ENCODE results near the gene WDR45B. TPM values are rescaled to one million over a fixed set of nuclear protein-coding genes. Genes with fewer than 3 reads are reported as not detected.
A peak's percentile ranks its signal among the peaks of the same experiment; 100 is the strongest.

Gene WDR45B
- total RNA-seq, 1 experiment from 2014 or later, result 110 TPM

DNA sequence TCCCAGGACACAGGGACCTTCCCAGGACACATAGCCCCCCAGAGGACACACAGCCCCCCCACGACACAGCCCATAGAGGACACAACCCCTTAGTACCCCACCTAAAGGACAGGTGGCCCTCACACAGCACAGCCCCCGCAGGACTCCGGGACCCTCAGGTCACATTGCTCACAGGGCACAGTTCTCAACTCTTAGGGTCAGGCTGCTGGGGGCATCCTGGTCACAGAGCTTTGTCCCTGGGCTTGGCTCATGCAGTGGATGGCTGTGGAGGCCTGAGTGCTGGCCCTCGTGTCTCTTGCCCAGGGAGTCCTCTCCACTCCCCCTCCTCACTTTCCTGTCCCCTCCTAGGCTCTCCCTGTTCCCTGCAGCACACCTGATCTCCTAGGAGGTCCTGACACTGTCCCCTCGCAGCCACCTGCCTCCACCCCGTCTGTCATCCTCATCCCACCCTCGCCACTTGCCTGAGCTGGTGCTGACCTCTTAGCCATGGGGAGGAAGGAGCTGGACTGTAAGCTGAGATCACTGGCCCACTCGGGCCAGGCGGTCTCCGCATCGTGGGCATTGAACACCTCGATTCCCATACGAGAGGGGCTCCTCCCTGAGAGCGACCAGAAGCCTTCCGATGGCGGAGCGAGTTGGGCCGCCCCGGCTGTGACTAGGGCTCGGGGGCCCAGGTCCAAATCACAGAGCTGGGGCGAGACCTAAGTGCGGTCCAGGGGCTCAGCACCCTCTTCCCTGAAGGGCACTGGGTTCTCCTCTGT lies 1.4 kb upstream of the WDR45B start:
- no CpG with 5 or more reads among the region's 22 CpGs for WGBS (ENCODE audit: extremely low coverage, insufficient read length, low lambda C conversion rate)
- H3K27me3 Mint-ChIP-seq (ENCODE audit: low read depth), result peaks cover 8% of the 10 kb centered on the region
- Histone ChIP-seq H3K27me3 (ENCODE audit: insufficient read depth, low read length) (no peaks in the 10 kb centered on the region), H2AK5ac (ENCODE audit: insufficient read length, low read length) (no peak overlapping the region), H3K23me2 (ENCODE audit: insufficient read length, low read depth, low read length, poor library complexity, severe bottlenecking) (peaks cover 8% of the 10 kb centered on the region), H3K14ac (ENCODE audit: insufficient read depth, low read length) (no peak overlapping the region; the same call in 1 of the 2 replicates), H4K5ac (ENCODE audit: insufficient read length, low read depth, low read length) (no peak overlapping the region), H3K4ac (ENCODE audit: low read depth, low read length) (no peak overlapping the region), H2BK5ac (ENCODE audit: insufficient read length, low read length) (no peak overlapping the region), H3K4me2 (ENCODE audit: insufficient read depth, insufficient read length, low read length) (no peak overlapping the region), H3K18ac (ENCODE audit: insufficient read length, low read depth, low read length) (no peak overlapping the region), H2BK20ac (ENCODE audit: low read depth, low read length, poor library complexity, severe bottlenecking) (no peak overlapping the region), H3K27ac (ENCODE audit: insufficient read length, low read depth, low read length) (no peak overlapping the region), H4K20me1 (ENCODE audit: control insufficient read depth, insufficient read depth, insufficient read length) (no peaks in the 10 kb centered on the region), H3K79me1 (ENCODE audit: insufficient read depth, low read depth, low read length, poor library complexity, severe bottlenecking) (peaks cover 4% of the 10 kb centered on the region), H2BK12ac (ENCODE audit: insufficient read length, low read depth, low read length) (no peak overlapping the region), H3K23ac (ENCODE audit: insufficient read length, low read depth, low read length) (no peak overlapping the region), H4K8ac (replicated peaks; ENCODE audit: insufficient read length, low read depth, low read length) (no peak overlapping the region), H3K9me3 (ENCODE audit: control insufficient read depth, low read depth, low read length) (no peaks in the 10 kb centered on the region), H2BK120ac (ENCODE audit: low read depth, low read length, poor library complexity, severe bottlenecking) (no peak overlapping the region), H3K79me2 (ENCODE audit: insufficient read depth, low read length) (peaks cover 19% of the 10 kb centered on the region; the same call in 1 of the 2 replicates), H3K4me1 (ENCODE audit: insufficient read depth, low read length) (no peaks in the 10 kb centered on the region; the same call in 1 of the 2 replicates), H4K91ac (ENCODE audit: insufficient read length, low read depth, low read length) (no peak overlapping the region), H2AFZ (ENCODE audit: low read length) (no peak overlapping the region), H3K56ac (ENCODE audit: insufficient read length, low read depth, low read length) (no peak overlapping the region), H3K9ac (ENCODE audit: extremely low read depth, insufficient read length, low read length) (no peak overlapping the region), H3T11ph (ENCODE audit: low read length) (no peak overlapping the region), H2BK15ac (ENCODE audit: low read depth, low read length) (no peak overlapping the region)
- peaks cover 0 to under 1% (median 0%) of the 10 kb centered on the region in 3 experiments; a peak in 3 of 7 replicates for H3K36me3 Mint-ChIP-seq (ENCODE audit: insufficient read depth in 1 of 3, low read depth in 3 of 3)
- no peak for DNase-seq
- TF ChIP-seq, protein P1, sequence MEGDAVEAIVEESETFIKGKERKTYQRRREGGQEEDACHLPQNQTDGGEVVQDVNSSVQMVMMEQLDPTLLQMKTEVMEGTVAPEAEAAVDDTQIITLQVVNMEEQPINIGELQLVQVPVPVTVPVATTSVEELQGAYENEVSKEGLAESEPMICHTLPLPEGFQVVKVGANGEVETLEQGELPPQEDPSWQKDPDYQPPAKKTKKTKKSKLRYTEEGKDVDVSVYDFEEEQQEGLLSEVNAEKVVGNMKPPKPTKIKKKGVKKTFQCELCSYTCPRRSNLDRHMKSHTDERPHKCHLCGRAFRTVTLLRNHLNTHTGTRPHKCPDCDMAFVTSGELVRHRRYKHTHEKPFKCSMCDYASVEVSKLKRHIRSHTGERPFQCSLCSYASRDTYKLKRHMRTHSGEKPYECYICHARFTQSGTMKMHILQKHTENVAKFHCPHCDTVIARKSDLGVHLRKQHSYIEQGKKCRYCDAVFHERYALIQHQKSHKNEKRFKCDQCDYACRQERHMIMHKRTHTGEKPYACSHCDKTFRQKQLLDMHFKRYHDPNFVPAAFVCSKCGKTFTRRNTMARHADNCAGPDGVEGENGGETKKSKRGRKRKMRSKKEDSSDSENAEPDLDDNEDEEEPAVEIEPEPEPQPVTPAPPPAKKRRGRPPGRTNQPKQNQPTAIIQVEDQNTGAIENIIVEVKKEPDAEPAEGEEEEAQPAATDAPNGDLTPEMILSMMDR (conservative IDR thresholded peaks at IDR 0.05), result no peak
- H3K9me3 Mint-ChIP-seq, result no peaks in the 10 kb centered on the region
- H3K27ac Mint-ChIP-seq, result peak overlapping the region in 1 of 3 experiments; percentile 65; a peak in 1 of 7 replicates
- peaks cover 7 to 23% of the 10 kb centered on the region in 2 experiments for H3K4me1 Mint-ChIP-seq
- H3K4me3 Mint-ChIP-seq, result peak overlapping the region in 1 of 2 experiments; percentile 66; a peak in 4 of 5 replicates
